Measurements from ENCODE around the gene RAPGEF1.

DNA sequence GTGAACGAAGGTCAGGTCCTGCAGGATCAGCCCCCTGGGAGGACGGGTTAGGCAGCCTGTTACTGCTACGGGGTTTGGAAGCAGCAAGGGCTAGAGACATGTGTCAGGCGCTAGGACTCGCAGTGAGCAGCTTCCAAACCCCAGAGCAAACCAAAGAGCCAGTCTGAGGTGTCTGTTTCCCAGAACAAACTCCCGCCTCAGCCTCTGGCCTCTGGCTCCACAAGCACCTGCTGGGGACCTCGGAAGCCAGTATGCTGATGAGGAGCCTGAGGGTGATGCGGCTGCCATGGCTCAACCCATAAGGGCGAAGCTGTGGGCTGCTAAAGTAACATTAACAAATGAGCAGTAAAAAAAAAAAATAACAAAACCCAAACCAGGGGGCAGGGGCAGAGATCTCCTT is 159.5 kb downstream of the RAPGEF1 start:
- TF ChIP-seq, protein P1, sequence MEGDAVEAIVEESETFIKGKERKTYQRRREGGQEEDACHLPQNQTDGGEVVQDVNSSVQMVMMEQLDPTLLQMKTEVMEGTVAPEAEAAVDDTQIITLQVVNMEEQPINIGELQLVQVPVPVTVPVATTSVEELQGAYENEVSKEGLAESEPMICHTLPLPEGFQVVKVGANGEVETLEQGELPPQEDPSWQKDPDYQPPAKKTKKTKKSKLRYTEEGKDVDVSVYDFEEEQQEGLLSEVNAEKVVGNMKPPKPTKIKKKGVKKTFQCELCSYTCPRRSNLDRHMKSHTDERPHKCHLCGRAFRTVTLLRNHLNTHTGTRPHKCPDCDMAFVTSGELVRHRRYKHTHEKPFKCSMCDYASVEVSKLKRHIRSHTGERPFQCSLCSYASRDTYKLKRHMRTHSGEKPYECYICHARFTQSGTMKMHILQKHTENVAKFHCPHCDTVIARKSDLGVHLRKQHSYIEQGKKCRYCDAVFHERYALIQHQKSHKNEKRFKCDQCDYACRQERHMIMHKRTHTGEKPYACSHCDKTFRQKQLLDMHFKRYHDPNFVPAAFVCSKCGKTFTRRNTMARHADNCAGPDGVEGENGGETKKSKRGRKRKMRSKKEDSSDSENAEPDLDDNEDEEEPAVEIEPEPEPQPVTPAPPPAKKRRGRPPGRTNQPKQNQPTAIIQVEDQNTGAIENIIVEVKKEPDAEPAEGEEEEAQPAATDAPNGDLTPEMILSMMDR (IDR thresholded peaks at IDR 0.05), result no peak
- no peak for TF ChIP-seq EP300 (IDR thresholded peaks at IDR 0.05)

Measured in ovary (tissue), 3 donors.